ENCODE measurements around the gene FAM162A.

The FAM162A gene

DNA sequence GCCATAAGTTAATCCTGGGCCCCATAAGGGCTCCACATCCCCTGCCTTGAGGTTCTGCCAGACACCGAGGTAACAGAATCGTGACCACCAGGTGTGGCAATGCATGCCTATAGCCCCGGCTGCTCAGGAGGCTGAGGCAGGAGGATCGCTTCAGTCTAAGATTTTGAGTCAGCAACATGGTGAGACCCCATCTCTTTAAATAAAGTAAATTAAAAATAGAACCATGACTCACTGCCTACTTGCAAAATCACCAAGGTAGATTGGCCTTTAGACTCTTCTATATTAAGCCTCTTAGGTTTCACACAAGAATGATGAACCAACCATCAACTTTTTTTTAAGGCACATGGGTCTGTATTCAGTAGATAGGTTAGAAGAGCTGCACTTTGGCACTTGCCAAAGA lies 22.2 kb downstream of the FAM162A start:
- Histone ChIP-seq H3K79me2 (ENCODE audit: control insufficient read depth, low read length) (peaks cover 19% of the 10 kb centered on the region), H3K36me3 (ENCODE audit: control insufficient read depth, low read length) (peaks cover 87% of the 10 kb centered on the region), H3K4me2 (ENCODE audit: low read length) (no peak overlapping the region)

GRCh38 chr3:122407946-122408345 lies 24.0 kb downstream of the FAM162A start:
- Histone ChIP-seq H4K20me1 (ENCODE audit: control insufficient read depth, insufficient read depth, low read depth, low read length) (no peaks in the 10 kb centered on the region), H3K79me2 (ENCODE audit: control insufficient read depth, low read length) (peaks cover 24% of the 10 kb centered on the region), H3K27me3 (ENCODE audit: control insufficient read depth, low read length) (no peaks in the 10 kb centered on the region), H3K27ac (ENCODE audit: low read depth, low read length) (no peak overlapping the region), H3K9me2 (replicated peaks; ENCODE audit: control insufficient read depth, low read length) (no peaks in the 10 kb centered on the region), H3K4me2 (ENCODE audit: low read length) (no peak overlapping the region), H3K36me3 (ENCODE audit: control insufficient read depth, low read length) (peaks cover 95% of the 10 kb centered on the region), H3K4me1 (ENCODE audit: control insufficient read depth, low read length) (peaks cover 17% of the 10 kb centered on the region), H3K4me3 (ENCODE audit: low read length) (no peak overlapping the region), H3F3A (ENCODE audit: control insufficient read depth, insufficient read depth) (peaks cover 2% of the 10 kb centered on the region; the same call in 1 of the 2 replicates), H3K9me3 (ENCODE audit: control insufficient read depth, insufficient read depth, low read length) (no peaks in the 10 kb centered on the region)
- TF ChIP-seq, protein P1, sequence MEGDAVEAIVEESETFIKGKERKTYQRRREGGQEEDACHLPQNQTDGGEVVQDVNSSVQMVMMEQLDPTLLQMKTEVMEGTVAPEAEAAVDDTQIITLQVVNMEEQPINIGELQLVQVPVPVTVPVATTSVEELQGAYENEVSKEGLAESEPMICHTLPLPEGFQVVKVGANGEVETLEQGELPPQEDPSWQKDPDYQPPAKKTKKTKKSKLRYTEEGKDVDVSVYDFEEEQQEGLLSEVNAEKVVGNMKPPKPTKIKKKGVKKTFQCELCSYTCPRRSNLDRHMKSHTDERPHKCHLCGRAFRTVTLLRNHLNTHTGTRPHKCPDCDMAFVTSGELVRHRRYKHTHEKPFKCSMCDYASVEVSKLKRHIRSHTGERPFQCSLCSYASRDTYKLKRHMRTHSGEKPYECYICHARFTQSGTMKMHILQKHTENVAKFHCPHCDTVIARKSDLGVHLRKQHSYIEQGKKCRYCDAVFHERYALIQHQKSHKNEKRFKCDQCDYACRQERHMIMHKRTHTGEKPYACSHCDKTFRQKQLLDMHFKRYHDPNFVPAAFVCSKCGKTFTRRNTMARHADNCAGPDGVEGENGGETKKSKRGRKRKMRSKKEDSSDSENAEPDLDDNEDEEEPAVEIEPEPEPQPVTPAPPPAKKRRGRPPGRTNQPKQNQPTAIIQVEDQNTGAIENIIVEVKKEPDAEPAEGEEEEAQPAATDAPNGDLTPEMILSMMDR (IDR thresholded peaks at IDR 0.05; ENCODE audit: low read depth, low read length, poor library complexity, severe bottlenecking) = no peak
- TF ChIP-seq EZH2phosphoT487 (IDR thresholded peaks at IDR 0.05; ENCODE audit: borderline replicate concordance, low read length) = no peak

More for the DNA sequence above, 22.2 kb downstream of the FAM162A start:
- no peak overlapping the region for H3K4me3 ChIP-seq (ENCODE audit: low read length)
- H3K27me3 ChIP-seq (ENCODE audit: control insufficient read depth, low read length) = no peaks in the 10 kb centered on the region
- no peaks in the 10 kb centered on the region for H4K20me1 ChIP-seq (ENCODE audit: control insufficient read depth, insufficient read depth, low read depth, low read length)
- no peaks in the 10 kb centered on the region for H3K9me3 ChIP-seq (ENCODE audit: control insufficient read depth, insufficient read depth, low read length)
- H3K27ac ChIP-seq (ENCODE audit: low read depth, low read length) = no peak overlapping the region
- no peaks in the 10 kb centered on the region for H3K9me2 ChIP-seq (replicated peaks; ENCODE audit: control insufficient read depth, low read length)
- TF ChIP-seq, protein P1 (IDR thresholded peaks at IDR 0.05; ENCODE audit: low read depth, low read length, poor library complexity, severe bottlenecking) = no peak
- TF ChIP-seq EZH2phosphoT487 (IDR thresholded peaks at IDR 0.05; ENCODE audit: borderline replicate concordance, low read length) = no peak
- peaks cover 2% of the 10 kb centered on the region; the same call in 1 of the 2 replicates for H3F3A ChIP-seq (ENCODE audit: control insufficient read depth, insufficient read depth)
- peaks cover 17% of the 10 kb centered on the region for H3K4me1 ChIP-seq (ENCODE audit: control insufficient read depth, low read length)

DNA sequence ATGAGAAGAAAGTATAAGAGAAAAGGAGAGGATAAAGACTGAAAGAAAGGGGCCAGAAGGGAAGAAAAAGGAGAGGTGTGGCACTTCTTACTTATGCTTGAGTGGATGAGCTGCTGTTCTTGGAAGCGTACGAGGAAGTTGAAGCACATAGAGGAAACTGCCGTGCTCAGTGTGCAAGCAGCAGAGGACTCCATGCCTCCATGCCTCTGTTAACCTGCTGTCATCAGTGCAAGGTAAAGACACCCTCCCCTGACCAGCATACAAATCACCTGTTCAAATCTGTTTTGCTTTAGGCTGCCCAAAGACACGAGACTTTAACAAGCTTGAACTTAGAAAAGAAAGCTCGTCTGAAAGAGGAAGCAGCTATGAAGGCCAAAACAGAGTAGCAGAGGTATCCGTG lies 25.5 kb downstream of the FAM162A start:
- no peaks in the 10 kb centered on the region for H3K27me3 ChIP-seq (ENCODE audit: control insufficient read depth, low read length)
- no peaks in the 10 kb centered on the region for H4K20me1 ChIP-seq (ENCODE audit: control insufficient read depth, insufficient read depth, low read depth, low read length)
- TF ChIP-seq, protein P1 (IDR thresholded peaks at IDR 0.05; ENCODE audit: low read depth, low read length, poor library complexity, severe bottlenecking) = no peak
- TF ChIP-seq EZH2phosphoT487 (IDR thresholded peaks at IDR 0.05; ENCODE audit: borderline replicate concordance, low read length) = no peak
- H3K36me3 ChIP-seq (ENCODE audit: control insufficient read depth, low read length) = peaks cover 95% of the 10 kb centered on the region
- peak overlapping the region; percentile 6 for H3K4me2 ChIP-seq (ENCODE audit: low read length)
- H3K9me2 ChIP-seq (replicated peaks; ENCODE audit: control insufficient read depth, low read length) = no peaks in the 10 kb centered on the region
- peaks cover 39% of the 10 kb centered on the region for H3K79me2 ChIP-seq (ENCODE audit: control insufficient read depth, low read length)
- peaks cover 27% of the 10 kb centered on the region for H3K4me1 ChIP-seq (ENCODE audit: control insufficient read depth, low read length)
- H3K9me3 ChIP-seq (ENCODE audit: control insufficient read depth, insufficient read depth, low read length) = no peaks in the 10 kb centered on the region
- H3K4me3 ChIP-seq (ENCODE audit: low read length) = no peak overlapping the region
- H3K27ac ChIP-seq (ENCODE audit: low read depth, low read length) = no peak overlapping the region
- peaks cover 4% of the 10 kb centered on the region; the same call in 1 of the 2 replicates for H3F3A ChIP-seq (ENCODE audit: control insufficient read depth, insufficient read depth)

All from DOHH2 (cell line).